Kidney (tissue), 14 donors: ENCODE measurements around the gene ACSBG1. TPM values are rescaled to one million over a fixed set of nuclear protein-coding genes. Genes with fewer than 3 reads are reported as not detected.

ENCODE experiments used
- DNase-seq, 5 donors: peaks; one replicate each; pipeline ENCODE4 v3.0.0-alpha.2; 2013 to 2020
- FAIRE-seq: peaks from 2 replicates; lab custom pipeline; 2012; peaks lifted over from hg19 to GRCh38; lab: Jason Lieb, UNC
- H3K27ac ChIP-seq, 2 donors: one replicate each; pipeline ENCODE4 v1.7.0; 2013; ENCODE audit warnings: low read depth in 2 of 2, low read length in 2 of 2, inconsistent platforms in 1 of 2
- H3K27me3 ChIP-seq: one replicate; pipeline ENCODE4 v1.7.1; 2013; ENCODE audit warnings: low read length, inconsistent platforms; ENCODE audit not compliant: control insufficient read depth, insufficient read depth
- H3K36me3 ChIP-seq, 3 donors: one replicate each; pipeline versions ENCODE4 v1.7.0 to v1.7.1; 2013; ENCODE audit warnings: low read length in 3 of 3, control low read depth in 1 of 3, inconsistent platforms in 1 of 3; ENCODE audit not compliant: insufficient read depth in 3 of 3, control insufficient read depth in 2 of 3
- H3K4me1 ChIP-seq, 3 donors: one replicate each; pipeline versions ENCODE4 v1.7.0 to v1.7.1; 2013; ENCODE audit warnings: low read length in 3 of 3, inconsistent platforms in 1 of 3, low read depth in 1 of 3; ENCODE audit not compliant: control insufficient read depth in 2 of 3, insufficient read depth in 2 of 3
- H3K4me3 ChIP-seq, 3 donors: one replicate each; pipeline versions ENCODE4 v1.7.0 to v1.8.1; 2013; ENCODE audit warnings: low read length in 3 of 3, control low read depth in 1 of 3, inconsistent platforms in 1 of 3
- H3K9ac ChIP-seq, 3 donors: one replicate each; pipeline versions ENCODE4 v1.7.0 to v1.7.1; 2013; ENCODE audit warnings: low read length in 3 of 3, control low read depth in 1 of 3, inconsistent platforms in 1 of 3
- H3K9me3 ChIP-seq, 3 donors: one replicate each; pipeline versions ENCODE4 v1.7.0 to v1.7.1; 2013; ENCODE audit warnings: low read length in 3 of 3, control low read depth in 1 of 3, inconsistent platforms in 1 of 3; ENCODE audit not compliant: control insufficient read depth in 2 of 3, insufficient read depth in 1 of 3
- intact Hi-C: fragments of 100-400 bp; cut with DNase I; formaldehyde crosslinking; loops from one replicate; pipeline ENCODE4 v1.11.1; 2022
- polyA plus RNA-seq: library from polyadenylated mRNA; stranded (reverse); fragments of 350-450 nt; fragmentation: Illumina TruSeq; extraction: RNeasy Lipid Tissue Mini Kit (QIAGEN cat#74804); gene quantifications from one replicate; pipeline ENCODE4 v1.2.3, GENCODE V29; 2014; ENCODE audit warnings: low read depth, low replicate concordance; ENCODE audit not compliant: insufficient read depth
- total RNA-seq: library from RNA; stranded (reverse); fragmentation: NEBNext Ultra II Directional; extraction: Animal tissue kit (Norgen Biotek cat#: 25700); gene quantifications from one replicate; pipeline ENCODE4 v1.2.1, GENCODE V29; 2021
- TF ChIP-seq, protein P1 (sequence below): IDR thresholded peaks from 3 replicates; pipeline ENCODE4 v1.5.1; 2012; ENCODE audit warnings: mild to moderate bottlenecking, moderate library complexity, borderline replicate concordance; ENCODE audit not compliant: insufficient read depth; ENCODE audit errors: extremely low read depth
- donor health status: control.
- donor health status: control.
- donor health status: control.
- donor health status: control.
- donor health status: control.
- donor health status: DM: yes; HTN: yes; CAD: no.
- donor health status: Normal renal cell carcinoma (clear cell type).

The ACSBG1 gene
- total and polyA plus RNA-seq, 2 donors from 2014 or later: 0.13 to 0.86 TPM

GRCh38 chr15:78149068-78149804 is 85.1 kb downstream of the ACSBG1 start, which contains the start of gene IDH3A:
TSS of gene IDH3A (plus strand) at chr15:78149362. CDS start at chr15:78149404, 42 bp downstream.
- Histone ChIP-seq H3K27me3 (no peaks in the 10 kb centered on the region), H3K27ac (peak within 1 kb of the TSS; percentile 80 to 90), H3K36me3 (peaks cover 0 to 3% (median 0%) of the 10 kb centered on the region in 3 donors), H3K4me3 (peak within 1 kb of the TSS; percentile 56 to 92 (median 77)), H3K4me1 (peaks cover 0 to 12% (median 5%) of the 10 kb centered on the region in 3 donors), H3K9ac (peak within 1 kb of the TSS; percentile 45 to 94 (median 45)), H3K9me3 (no peaks in the 10 kb centered on the region)
- TF ChIP-seq, protein P1, sequence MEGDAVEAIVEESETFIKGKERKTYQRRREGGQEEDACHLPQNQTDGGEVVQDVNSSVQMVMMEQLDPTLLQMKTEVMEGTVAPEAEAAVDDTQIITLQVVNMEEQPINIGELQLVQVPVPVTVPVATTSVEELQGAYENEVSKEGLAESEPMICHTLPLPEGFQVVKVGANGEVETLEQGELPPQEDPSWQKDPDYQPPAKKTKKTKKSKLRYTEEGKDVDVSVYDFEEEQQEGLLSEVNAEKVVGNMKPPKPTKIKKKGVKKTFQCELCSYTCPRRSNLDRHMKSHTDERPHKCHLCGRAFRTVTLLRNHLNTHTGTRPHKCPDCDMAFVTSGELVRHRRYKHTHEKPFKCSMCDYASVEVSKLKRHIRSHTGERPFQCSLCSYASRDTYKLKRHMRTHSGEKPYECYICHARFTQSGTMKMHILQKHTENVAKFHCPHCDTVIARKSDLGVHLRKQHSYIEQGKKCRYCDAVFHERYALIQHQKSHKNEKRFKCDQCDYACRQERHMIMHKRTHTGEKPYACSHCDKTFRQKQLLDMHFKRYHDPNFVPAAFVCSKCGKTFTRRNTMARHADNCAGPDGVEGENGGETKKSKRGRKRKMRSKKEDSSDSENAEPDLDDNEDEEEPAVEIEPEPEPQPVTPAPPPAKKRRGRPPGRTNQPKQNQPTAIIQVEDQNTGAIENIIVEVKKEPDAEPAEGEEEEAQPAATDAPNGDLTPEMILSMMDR: no peak
- DNase-seq: peak; percentile 99 to 100 (median 99)
- FAIRE-seq: peak; percentile 38
- intact Hi-C loops: no loop called here

DNA sequence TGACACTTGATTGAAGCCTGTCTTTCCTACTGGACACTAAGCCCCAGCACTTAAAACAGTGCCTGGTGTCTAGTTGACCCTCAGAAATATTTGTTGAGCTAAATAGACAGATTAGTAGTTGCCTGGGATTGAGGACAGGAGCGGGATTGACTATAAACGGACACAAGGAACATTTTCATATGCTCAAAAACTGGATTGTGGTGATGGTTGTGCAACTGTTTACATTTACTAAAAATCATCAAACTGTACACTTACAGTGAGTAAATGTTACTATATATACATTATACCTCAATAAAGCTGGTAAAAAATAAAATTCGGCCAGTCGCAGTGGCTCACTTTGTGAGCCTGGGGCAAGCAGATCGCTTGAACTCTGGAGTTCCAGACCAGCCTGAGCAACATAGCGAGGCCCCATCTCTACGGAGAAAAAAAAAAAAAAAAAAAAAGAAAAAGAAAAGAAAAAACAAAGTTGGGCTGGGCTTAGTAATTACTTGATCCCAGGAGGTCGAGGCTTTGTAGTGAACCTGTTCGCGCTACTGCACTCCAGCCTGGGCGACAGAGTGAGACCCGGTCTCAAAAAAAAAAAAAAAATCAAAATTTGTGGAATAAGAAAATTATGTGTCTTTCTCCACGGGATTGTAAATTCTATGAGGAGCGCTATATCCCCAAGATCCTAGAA is 85.8 kb downstream of the ACSBG1 start:
- intact Hi-C loops: no loop called here

DNA sequence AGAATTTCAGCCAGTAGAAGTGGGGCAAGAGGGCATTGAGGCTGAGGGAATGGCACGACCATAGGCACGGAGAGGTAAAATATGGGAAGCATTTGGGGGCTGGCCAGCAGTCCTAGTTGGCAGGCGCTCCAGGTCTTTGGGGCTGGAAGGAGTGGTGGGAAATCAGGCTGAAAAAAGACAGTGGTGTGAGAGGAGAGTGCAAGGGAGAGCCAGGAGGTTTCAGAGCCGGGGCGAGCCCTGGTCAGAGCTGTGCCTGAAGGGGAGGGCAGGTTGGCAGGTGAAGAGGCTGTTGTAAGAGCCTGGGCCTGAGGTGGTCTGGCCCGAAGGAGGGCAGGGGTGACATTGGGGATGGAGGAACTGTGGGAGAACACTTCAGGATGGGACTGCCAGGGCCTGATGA is 86.8 kb downstream of the ACSBG1 start:
- Histone ChIP-seq H3K4me1 (peaks cover 0 to 12% (median 5%) of the 10 kb centered on the region in 3 donors), H3K9me3 (no peaks in the 10 kb centered on the region), H3K36me3 (no peaks in the 10 kb centered on the region), H3K27me3 (no peaks in the 10 kb centered on the region), H3K9ac (no peak overlapping the region), H3K4me3 (no peak overlapping the region), H3K27ac (no peak overlapping the region)
- no peak for FAIRE-seq
- DNase-seq: no peak
- TF ChIP-seq, protein P1: no peak
- intact Hi-C loops: no loop called here

More for the DNA sequence above, 85.8 kb downstream of the ACSBG1 start:
- Histone ChIP-seq H3K4me3 (peak overlapping the region; percentile 56 to 92 (median 77)), H3K9ac (peak overlapping the region; percentile 29 to 67 (median 42)), H3K27ac (peak overlapping the region; percentile 26 to 51), H3K9me3 (no peaks in the 10 kb centered on the region), H3K4me1 (peaks cover 0 to 12% (median 5%) of the 10 kb centered on the region in 3 donors), H3K36me3 (peaks cover 0 to 3% (median 0%) of the 10 kb centered on the region in 3 donors), H3K27me3 (no peaks in the 10 kb centered on the region)
- DNase-seq: no peak
- no peak for FAIRE-seq
- TF ChIP-seq, protein P1: no peak
